Neural cell (in vitro differentiated cells): ENCODE data around the gene NAP1L5.

ENCODE experiments used
- EZH2 ChIP-seq: fragments of 200-600, 300-800 bp; shearing (Covaris generic), sonication (generic); IDR thresholded peaks from 2 replicates; pipeline ENCODE4 v1.6.1; 2014; ENCODE audit warnings: antibody characterized with exemption, low read length, borderline replicate concordance, mild to moderate bottlenecking; ENCODE audit not compliant: insufficient read depth, poor library complexity, severe bottlenecking
- MXI1 ChIP-seq: fragments of 450-650 bp; conservative IDR thresholded peaks from 2 replicates; pipeline ENCODE4 v1.6.1; 2014; ENCODE audit warnings: antibody characterized with exemption, mild to moderate bottlenecking; ENCODE audit not compliant: poor library complexity, severe bottlenecking
- POLR2AphosphoS5 ChIP-seq: IDR thresholded peaks from 2 replicates; pipeline ENCODE4 v1.6.1; 2012
- SMC3 ChIP-seq: fragments of 450-650 bp; conservative IDR thresholded peaks from 2 replicates; pipeline ENCODE4 v1.6.1; 2014; ENCODE audit warnings: antibody characterized with exemption, mild to moderate bottlenecking, moderate library complexity; ENCODE audit not compliant: poor library complexity
- TAF1 ChIP-seq: IDR thresholded peaks from 2 replicates; pipeline ENCODE4 v1.6.1; 2012; ENCODE audit warnings: low read depth
- TF ChIP-seq, protein P1 (sequence below): fragments of 450-650 bp; IDR thresholded peaks from 2 replicates; pipeline ENCODE4 v1.5.1; 2014; ENCODE audit warnings: antibody characterized with exemption, mild to moderate bottlenecking, moderate library complexity; ENCODE audit not compliant: poor library complexity, severe bottlenecking

DNA sequence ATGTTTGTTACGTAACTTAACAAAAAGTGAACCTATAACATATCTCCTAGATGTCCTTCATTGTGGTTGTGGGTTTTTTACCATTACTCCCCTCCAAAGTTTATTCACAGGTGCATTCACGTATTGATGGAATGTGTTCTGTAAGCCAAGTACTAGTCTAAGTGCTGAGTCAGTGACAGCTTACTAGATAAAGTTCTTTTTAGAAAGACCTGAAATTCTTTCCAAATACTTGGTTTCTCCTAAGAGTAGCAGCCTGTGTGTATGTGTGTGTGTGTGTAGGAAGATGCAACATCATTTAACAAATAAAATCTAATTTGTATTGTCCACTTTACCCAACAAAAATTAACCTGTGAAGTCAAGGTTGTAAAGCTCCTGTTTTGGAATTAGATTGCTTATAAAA lies 22.1 kb downstream of the NAP1L5 start:
- TF ChIP-seq, protein P1, sequence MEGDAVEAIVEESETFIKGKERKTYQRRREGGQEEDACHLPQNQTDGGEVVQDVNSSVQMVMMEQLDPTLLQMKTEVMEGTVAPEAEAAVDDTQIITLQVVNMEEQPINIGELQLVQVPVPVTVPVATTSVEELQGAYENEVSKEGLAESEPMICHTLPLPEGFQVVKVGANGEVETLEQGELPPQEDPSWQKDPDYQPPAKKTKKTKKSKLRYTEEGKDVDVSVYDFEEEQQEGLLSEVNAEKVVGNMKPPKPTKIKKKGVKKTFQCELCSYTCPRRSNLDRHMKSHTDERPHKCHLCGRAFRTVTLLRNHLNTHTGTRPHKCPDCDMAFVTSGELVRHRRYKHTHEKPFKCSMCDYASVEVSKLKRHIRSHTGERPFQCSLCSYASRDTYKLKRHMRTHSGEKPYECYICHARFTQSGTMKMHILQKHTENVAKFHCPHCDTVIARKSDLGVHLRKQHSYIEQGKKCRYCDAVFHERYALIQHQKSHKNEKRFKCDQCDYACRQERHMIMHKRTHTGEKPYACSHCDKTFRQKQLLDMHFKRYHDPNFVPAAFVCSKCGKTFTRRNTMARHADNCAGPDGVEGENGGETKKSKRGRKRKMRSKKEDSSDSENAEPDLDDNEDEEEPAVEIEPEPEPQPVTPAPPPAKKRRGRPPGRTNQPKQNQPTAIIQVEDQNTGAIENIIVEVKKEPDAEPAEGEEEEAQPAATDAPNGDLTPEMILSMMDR = no peak
- TF ChIP-seq TAF1 (no peak), MXI1 (no peak), POLR2AphosphoS5 (no peak), SMC3 (no peak), EZH2 (no peak)
